ENCODE results near the gene SCEL. TPM values are rescaled to one million over a fixed set of nuclear protein-coding genes. Genes with fewer than 3 reads are reported as not detected.

SCEL gene
- total RNA-seq, 6 experiments from 2014 or later, result not detected

GRCh38 chr13:77508959-77509620, 26.4 kb upstream of the SCEL start:
- H3K4me1 Mint-ChIP-seq (ENCODE audit: low read depth), result peaks cover 23% of the 10 kb centered on the region
- no peaks in the 10 kb centered on the region for H3K36me3 Mint-ChIP-seq (ENCODE audit: low read depth)
- no peaks in the 10 kb centered on the region; the same call in none of the 2 replicates for H3K27me3 Mint-ChIP-seq (ENCODE audit: insufficient read depth)
- no peak overlapping the region for H3K4me3 Mint-ChIP-seq
- no peak overlapping the region for H3K27ac Mint-ChIP-seq
- DNase-seq, result no peak
- H3K9me3 Mint-ChIP-seq, result no peaks in the 10 kb centered on the region
- no peak for TF ChIP-seq CTCF (IDR thresholded peaks at IDR 0.05)

- no peaks in the 10 kb centered on the region; the same call in none of the 2 replicates for H3K27me3 Mint-ChIP-seq (ENCODE audit: insufficient read depth)
- no peak overlapping the region for H3K4me3 Mint-ChIP-seq
- H3K27ac Mint-ChIP-seq, result no peak overlapping the region
- H3K36me3 Mint-ChIP-seq (ENCODE audit: low read depth), result no peaks in the 10 kb centered on the region
- no peak for TF ChIP-seq CTCF (IDR thresholded peaks at IDR 0.05)
- DNase-seq, result no peak
- H3K4me1 Mint-ChIP-seq (ENCODE audit: low read depth), result peaks cover 23% of the 10 kb centered on the region
- H3K9me3 Mint-ChIP-seq, result no peaks in the 10 kb centered on the region
Measured at GRCh38 chr13:77510156-77510555, 25.4 kb upstream of the SCEL start.

DNA sequence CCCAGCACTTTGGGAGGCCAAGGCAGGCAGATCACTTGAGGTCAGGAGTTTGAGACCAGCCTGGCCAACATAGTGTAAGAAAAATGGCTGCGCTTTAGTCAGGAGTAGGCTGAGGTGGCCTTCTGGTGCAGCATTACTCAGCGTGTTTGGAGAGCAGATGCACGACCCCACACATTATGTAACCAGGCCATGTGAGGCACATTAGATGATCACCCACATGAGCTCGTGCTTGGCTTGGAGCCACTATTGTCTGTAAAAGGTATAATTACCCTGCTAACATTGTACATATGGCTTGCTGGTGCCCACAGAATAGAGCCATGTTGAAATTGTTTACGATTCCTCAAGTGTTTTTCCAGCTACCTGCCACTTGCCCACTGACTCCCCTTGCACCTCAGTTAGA, 24.0 kb upstream of the SCEL start:
- no peak for TF ChIP-seq CTCF (IDR thresholded peaks at IDR 0.05)
- no peaks in the 10 kb centered on the region for H3K36me3 Mint-ChIP-seq (ENCODE audit: low read depth)
- DNase-seq, result no peak
- H3K4me1 Mint-ChIP-seq (ENCODE audit: low read depth), result peaks cover 31% of the 10 kb centered on the region
- H3K4me3 Mint-ChIP-seq, result no peak overlapping the region
- H3K27me3 Mint-ChIP-seq (ENCODE audit: insufficient read depth), result no peaks in the 10 kb centered on the region; the same call in none of the 2 replicates
- no peaks in the 10 kb centered on the region for H3K9me3 Mint-ChIP-seq
- H3K27ac Mint-ChIP-seq, result no peak overlapping the region

DNA sequence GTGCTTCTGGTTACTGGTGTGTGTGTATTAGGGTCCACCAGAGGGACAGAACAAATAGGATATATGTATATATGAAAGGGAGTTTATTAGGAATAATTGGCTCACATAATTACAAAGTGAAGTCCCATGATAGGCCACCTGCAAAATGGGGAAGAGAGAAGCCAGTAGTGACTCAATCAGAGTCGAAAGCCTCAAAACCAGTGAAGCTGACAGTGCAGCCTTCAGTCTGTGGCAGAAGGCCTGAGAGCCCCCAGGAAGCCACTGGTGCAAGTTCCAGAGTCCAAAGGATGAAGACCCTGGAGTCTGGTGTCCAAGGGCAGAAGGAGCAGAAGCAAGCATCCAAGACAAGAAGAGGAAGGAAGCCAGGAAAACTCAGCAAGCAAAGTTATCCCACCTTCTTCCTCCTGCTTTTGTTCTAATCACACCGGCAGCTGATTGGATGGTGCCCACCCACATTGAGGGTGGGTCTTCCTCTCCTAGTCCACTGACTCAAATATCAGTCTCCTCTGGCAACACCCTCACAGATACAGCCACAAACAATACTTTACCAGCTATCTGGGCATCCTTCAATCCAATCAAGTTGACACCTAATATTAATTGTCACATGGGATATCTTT, 21.7 kb upstream of the SCEL start:
- Mint-ChIP-seq H3K27me3 (ENCODE audit: insufficient read depth) (no peaks in the 10 kb centered on the region; the same call in none of the 2 replicates), H3K36me3 (ENCODE audit: low read depth) (no peaks in the 10 kb centered on the region), H3K4me1 (ENCODE audit: low read depth) (peaks cover 18% of the 10 kb centered on the region; the same call in 1 of the 2 replicates), H3K4me3 (no peak overlapping the region), H3K9me3 (no peaks in the 10 kb centered on the region), H3K27ac (no peak overlapping the region)
- no peak for TF ChIP-seq CTCF (IDR thresholded peaks at IDR 0.05)
- DNase-seq, result no peak

GRCh38 chr13:77514336-77514726, 21.2 kb upstream of the SCEL start:
- TF ChIP-seq CTCF (IDR thresholded peaks at IDR 0.05), result no peak
- no peak for DNase-seq
- Mint-ChIP-seq H3K36me3 (ENCODE audit: low read depth) (no peaks in the 10 kb centered on the region), H3K4me1 (ENCODE audit: low read depth) (peaks cover 13% of the 10 kb centered on the region; the same call in 1 of the 2 replicates), H3K27me3 (ENCODE audit: insufficient read depth) (no peaks in the 10 kb centered on the region; the same call in none of the 2 replicates), H3K27ac (no peak overlapping the region), H3K9me3 (no peaks in the 10 kb centered on the region), H3K4me3 (no peak overlapping the region)

All from HFFc6 (cell line).